ENCODE measurements around the gene PDE11A.

GRCh38 chr2:177600917-177601316, 471.7 kb downstream of the PDE11A start:
- TF ChIP-seq CTCF (IDR thresholded peaks at IDR 0.05; ENCODE audit: insufficient read depth, low read length, poor library complexity, severe bottlenecking) (no peak), EZH2phosphoT487 (conservative IDR thresholded peaks at IDR 0.05; ENCODE audit: low read length) (no peak)

All from SU-DHL-6 (cell line).